Retinal pigment epithelial cell (primary cell): ENCODE results near the gene PNMA8C.

Experiments used
- DNase-seq: peaks from one replicate; pipeline ENCODE4 v3.0.0-alpha.2; 2010; ENCODE audit warnings: low read depth
- H3K4me3 ChIP-seq: 2 replicates; pipeline ENCODE4 v1.5.1; 2011; ENCODE audit warnings: mild to moderate bottlenecking, low read length, control low read depth, moderate library complexity
- CTCF ChIP-seq: conservative IDR thresholded peaks from 2 replicates; pipeline ENCODE4 v1.5.1; 2011; ENCODE audit warnings: low read depth, low read length, control low read depth, inconsistent platforms

Gene PNMA8C

GRCh38 chr19:46456930-46457329, 28.2 kb upstream of the PNMA8C start:
- DNase-seq = no peak
- TF ChIP-seq CTCF = no peak
- no peak overlapping the region for H3K4me3 ChIP-seq

GRCh38 chr19:46454244-46454643, 25.5 kb upstream of the PNMA8C start:
- no peak for DNase-seq
- no peak overlapping the region for H3K4me3 ChIP-seq
- TF ChIP-seq CTCF = no peak

GRCh38 chr19:46453661-46454060, 24.9 kb upstream of the PNMA8C start:
- no peak for TF ChIP-seq CTCF
- no peak overlapping the region for H3K4me3 ChIP-seq
- DNase-seq = no peak

GRCh38 chr19:46452186-46452585, 23.4 kb upstream of the PNMA8C start:
- no peak for TF ChIP-seq CTCF
- no peak for DNase-seq
- no peak overlapping the region for H3K4me3 ChIP-seq

GRCh38 chr19:46451352-46451751, 22.6 kb upstream of the PNMA8C start:
- DNase-seq = no peak
- no peak for TF ChIP-seq CTCF
- no peak overlapping the region for H3K4me3 ChIP-seq

GRCh38 chr19:46450737-46451136, 22.0 kb upstream of the PNMA8C start:
- no peak for TF ChIP-seq CTCF
- H3K4me3 ChIP-seq = no peak overlapping the region
- no peak for DNase-seq

GRCh38 chr19:46449228-46449627, 20.5 kb upstream of the PNMA8C start:
- no peak for DNase-seq
- no peak overlapping the region for H3K4me3 ChIP-seq
- no peak for TF ChIP-seq CTCF
